Thyroid gland (tissue), 4 donors: ENCODE data around the gene ACADM. TPM values are rescaled to one million over a fixed set of nuclear protein-coding genes. Genes with fewer than 3 reads are reported as not detected.

Experiments
- DNase-seq, 2 donors: peaks; one replicate each; pipeline ENCODE4 v3.0.0-alpha.2; 2019
- H3K27ac ChIP-seq, 3 donors: fragments of 200-600 bp; sonication (generic); 1 replicate in 2 of 3; 2 replicates in 1 of 3; pipeline ENCODE4 v1.5.1; 2016 to 2019; ENCODE audit warnings: mild to moderate bottlenecking in 1 of 3, moderate library complexity in 1 of 3
- H3K27me3 ChIP-seq: fragments of 200-600 bp; sonication (generic); one replicate; pipeline ENCODE4 v1.5.1; 2019
- H3K36me3 ChIP-seq, 2 donors: fragments of 200-600 bp; sonication (generic); one replicate each; pipeline ENCODE4 v1.5.1; 2016 to 2019
- H3K4me1 ChIP-seq, 2 donors: fragments of 200-600 bp; sonication (generic); one replicate each; pipeline ENCODE4 v1.5.1; 2017 to 2019
- H3K4me3 ChIP-seq, 3 donors: fragments of 200-600 bp; sonication (generic); replicated peaks in 1 of 3; 1 replicate in 2 of 3; 2 replicates in 1 of 3; pipeline ENCODE4 v1.5.1; 2016; ENCODE audit warnings: mild to moderate bottlenecking in 1 of 3
- H3K9me3 ChIP-seq: fragments of 200-600 bp; sonication (generic); one replicate; pipeline ENCODE4 v1.5.1; 2017
- CTCF ChIP-seq, 6 experiments: fragments of 200-600 bp in 3 of 6; fragments of 450-650 bp in 3 of 6; sonication (generic) in 3 of 6; IDR thresholded peaks; one replicate each; pipeline ENCODE4 v1.5.1; 2016 to 2019; ENCODE audit warnings: antibody characterized with exemption in 6 of 6, mild to moderate bottlenecking in 2 of 6, inconsistent platforms in 1 of 6, moderate library complexity in 1 of 6
- POLR2A ChIP-seq, 2 donors: fragments of 450-650 bp; IDR thresholded peaks; one replicate each; pipeline ENCODE4 v1.6.1; 2017; ENCODE audit warnings: antibody characterized with exemption in 2 of 2, mild to moderate bottlenecking in 2 of 2, moderate library complexity in 1 of 2
- WGBS, 2 donors: methylation state at CpG; one replicate each; pipeline ENCODE4 v1.1.5; 2017; 5-methylcytosine and 5-hydroxymethylcytosine counted together
- intact Hi-C: fragments of 100-400 bp; cut with DNase I; formaldehyde crosslinking; loops from one replicate; pipeline ENCODE4 v1.15.1; 2023
- total RNA-seq, 4 donors: library from RNA; depleted of rRNA; stranded (reverse); fragments of >200 nt; gene quantifications; one replicate each; pipeline ENCODE4 v1.2.3, GENCODE V29; 2016

ACADM gene
- total RNA-seq, 4 donors from 2014 or later = 65.3 to 69.9 (median 68.7) TPM

- Histone ChIP-seq H3K27ac (no peak overlapping the region), H3K36me3 (no peaks in the 10 kb centered on the region), H3K4me1 (peaks cover 4 to 21% of the 10 kb centered on the region in 2 donors), H3K4me3 (no peak overlapping the region), H3K27me3 (no peaks in the 10 kb centered on the region), H3K9me3 (no peaks in the 10 kb centered on the region)
- DNase-seq = no peak
- 94 to 97% methylated on average over 9 of the region's 9 CpGs for WGBS, 2 donors
- intact Hi-C loops = loop anchor here (10.0 kb wide), 1 partner anchor 62 kb away; the partner anchor contains the start of gene RABGGTB
- TF ChIP-seq POLR2A (IDR thresholded peaks at IDR 0.05) (no peak), CTCF (IDR thresholded peaks at IDR 0.05) (no peak)
Observed at GRCh38 chr1:75722966-75723365, 1.5 kb upstream of the ACADM start.

GRCh38 chr1:75723989-75724471 is 479 bp upstream of the ACADM start:
- Histone ChIP-seq H3K27me3 (no peaks in the 10 kb centered on the region), H3K36me3 (no peaks in the 10 kb centered on the region), H3K9me3 (no peaks in the 10 kb centered on the region), H3K4me3 (peak overlapping the region; percentile 23 to 85 (median 47)), H3K27ac (peak overlapping the region; percentile 59 to 96 (median 94)), H3K4me1 (peaks cover 4 to 21% of the 10 kb centered on the region in 2 donors)
- DNase-seq = peak; percentile 86 to 88
- intact Hi-C loops = loop anchor here (10.0 kb wide), 1 partner anchor 61 kb away; the partner anchor contains the start of gene RABGGTB
- no peak for TF ChIP-seq CTCF (IDR thresholded peaks at IDR 0.05)
- TF ChIP-seq POLR2A (IDR thresholded peaks at IDR 0.05) = no peak
- WGBS, 2 donors = 2 to 10% methylated on average over 17 to 30 of the region's 30 CpGs

- 6 to 11% methylated on average over 1 of the region's 1 CpG for WGBS, 2 donors
- TF ChIP-seq CTCF (IDR thresholded peaks at IDR 0.05) (no peak), POLR2A (IDR thresholded peaks at IDR 0.05) (no peak)
- DNase-seq = no peak
- no peaks in the 10 kb centered on the region for H3K9me3 ChIP-seq
- peaks cover 4 to 21% of the 10 kb centered on the region in 2 donors for H3K4me1 ChIP-seq
- H3K27ac ChIP-seq = peak overlapping the region; percentile 59 to 96 (median 94)
- H3K4me3 ChIP-seq = peak overlapping the region; percentile 23 to 85 (median 47)
- H3K36me3 ChIP-seq = no peaks in the 10 kb centered on the region
- H3K27me3 ChIP-seq = no peaks in the 10 kb centered on the region
- intact Hi-C loops = loop anchor here (10.0 kb wide), 1 partner anchor 60 kb away; the partner anchor contains the start of gene RABGGTB
Observed at GRCh38 chr1:75725266-75725665, 757 bp downstream of the ACADM start.

GRCh38 chr1:75725861-75726361 is 1.4 kb downstream of the ACADM start:
- no peaks in the 10 kb centered on the region for H3K9me3 ChIP-seq
- no peaks in the 10 kb centered on the region for H3K27me3 ChIP-seq
- 63 to 76% methylated on average over 11 of the region's 11 CpGs for WGBS, 2 donors
- intact Hi-C loops = loop anchor here (10.0 kb wide), 1 partner anchor 59 kb away; the partner anchor contains the start of gene RABGGTB
- TF ChIP-seq POLR2A (IDR thresholded peaks at IDR 0.05) = no peak
- DNase-seq = peak in 1 of 2 donors; percentile 3
- no peaks in the 10 kb centered on the region for H3K36me3 ChIP-seq
- H3K4me3 ChIP-seq = peak overlapping the region in 1 of 3 donors; percentile 85
- peaks cover 4 to 21% of the 10 kb centered on the region in 2 donors for H3K4me1 ChIP-seq
- no peak overlapping the region for H3K27ac ChIP-seq

GRCh38 chr1:75727571-75727970 is 3.1 kb downstream of the ACADM start:
- no peak for DNase-seq
- 84 to 89% methylated on average over 3 of the region's 3 CpGs for WGBS, 2 donors
- no peaks in the 10 kb centered on the region for H3K36me3 ChIP-seq
- H3K27ac ChIP-seq = no peak overlapping the region
- no peaks in the 10 kb centered on the region for H3K27me3 ChIP-seq
- no peaks in the 10 kb centered on the region for H3K9me3 ChIP-seq
- intact Hi-C loops = loop anchor here (10.0 kb wide), 1 partner anchor 57 kb away; the partner anchor contains the start of gene RABGGTB
- H3K4me3 ChIP-seq = no peak overlapping the region
- H3K4me1 ChIP-seq = peaks cover 4 to 21% of the 10 kb centered on the region in 2 donors
- TF ChIP-seq POLR2A (IDR thresholded peaks at IDR 0.05) = no peak

- DNase-seq = no peak
- intact Hi-C loops = no loop called here
- WGBS, 2 donors = 48% methylated on average over 2 of the region's 2 CpGs
- no peak overlapping the region for H3K27ac ChIP-seq
- no peaks in the 10 kb centered on the region for H3K27me3 ChIP-seq
- H3K4me1 ChIP-seq = peaks cover 4 to 11% of the 10 kb centered on the region in 2 donors
- no peaks in the 10 kb centered on the region for H3K9me3 ChIP-seq
- H3K36me3 ChIP-seq = peaks cover 9 to 17% of the 10 kb centered on the region in 2 donors
- no peak for TF ChIP-seq CTCF (IDR thresholded peaks at IDR 0.05)
- TF ChIP-seq POLR2A (IDR thresholded peaks at IDR 0.05) = no peak
- H3K4me3 ChIP-seq = no peak overlapping the region
Observed at GRCh38 chr1:75730432-75730831, 5.9 kb downstream of the ACADM start.
